Suprapubic skin (tissue), 4 donors: ENCODE measurements around the gene MRPS17.

Source experiments
- POLR2A ChIP-seq, 2 donors: fragments of 450-650 bp; IDR thresholded peaks; one replicate each; pipeline ENCODE4 v1.6.1; 2017; ENCODE audit warnings: antibody characterized with exemption in 2 of 2, mild to moderate bottlenecking in 2 of 2, moderate library complexity in 2 of 2
- POLR2AphosphoS5 ChIP-seq, 3 donors: sonication (generic); formaldehyde crosslinking; IDR thresholded peaks; one replicate each; pipeline ENCODE4 v1.6.1; 2017; ENCODE audit warnings: antibody characterized with exemption in 3 of 3
- TF ChIP-seq, protein P1 (sequence below), 2 donors: fragments of 200-600 bp in 1 of 2; fragments of 450-650 bp in 1 of 2; sonication (generic) in 1 of 2; IDR thresholded peaks; one replicate each; pipeline ENCODE4 v1.5.1; 2016 to 2019; ENCODE audit warnings: antibody characterized with exemption in 2 of 2, mild to moderate bottlenecking in 1 of 2, moderate library complexity in 1 of 2

DNA sequence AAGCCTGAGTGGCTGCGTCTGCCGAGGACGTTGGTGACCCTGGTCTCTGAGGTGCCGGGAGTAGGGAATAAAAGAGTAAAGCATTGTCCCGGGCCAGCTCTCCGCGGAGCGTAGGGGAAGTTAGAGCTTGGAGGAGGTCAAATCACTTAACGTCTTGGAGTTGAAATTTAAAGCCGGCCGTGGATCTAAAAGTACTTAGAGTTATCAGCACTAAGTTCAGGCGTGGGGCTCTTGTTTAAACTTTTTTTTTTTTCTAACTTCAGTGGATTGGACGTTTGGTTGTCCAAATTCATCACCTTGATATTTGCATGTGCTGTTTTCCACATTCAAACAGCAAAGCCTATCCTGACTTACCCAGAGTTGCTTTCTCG is 13.4 kb downstream of the MRPS17 start:
- TF ChIP-seq, protein P1, sequence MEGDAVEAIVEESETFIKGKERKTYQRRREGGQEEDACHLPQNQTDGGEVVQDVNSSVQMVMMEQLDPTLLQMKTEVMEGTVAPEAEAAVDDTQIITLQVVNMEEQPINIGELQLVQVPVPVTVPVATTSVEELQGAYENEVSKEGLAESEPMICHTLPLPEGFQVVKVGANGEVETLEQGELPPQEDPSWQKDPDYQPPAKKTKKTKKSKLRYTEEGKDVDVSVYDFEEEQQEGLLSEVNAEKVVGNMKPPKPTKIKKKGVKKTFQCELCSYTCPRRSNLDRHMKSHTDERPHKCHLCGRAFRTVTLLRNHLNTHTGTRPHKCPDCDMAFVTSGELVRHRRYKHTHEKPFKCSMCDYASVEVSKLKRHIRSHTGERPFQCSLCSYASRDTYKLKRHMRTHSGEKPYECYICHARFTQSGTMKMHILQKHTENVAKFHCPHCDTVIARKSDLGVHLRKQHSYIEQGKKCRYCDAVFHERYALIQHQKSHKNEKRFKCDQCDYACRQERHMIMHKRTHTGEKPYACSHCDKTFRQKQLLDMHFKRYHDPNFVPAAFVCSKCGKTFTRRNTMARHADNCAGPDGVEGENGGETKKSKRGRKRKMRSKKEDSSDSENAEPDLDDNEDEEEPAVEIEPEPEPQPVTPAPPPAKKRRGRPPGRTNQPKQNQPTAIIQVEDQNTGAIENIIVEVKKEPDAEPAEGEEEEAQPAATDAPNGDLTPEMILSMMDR (IDR thresholded peaks at IDR 0.05) = no peak
- TF ChIP-seq POLR2A (IDR thresholded peaks at IDR 0.05) (no peak), POLR2AphosphoS5 (IDR thresholded peaks at IDR 0.05) (no peak)
